ENCODE measurements around the gene NID2.

NID2 gene, protein sequence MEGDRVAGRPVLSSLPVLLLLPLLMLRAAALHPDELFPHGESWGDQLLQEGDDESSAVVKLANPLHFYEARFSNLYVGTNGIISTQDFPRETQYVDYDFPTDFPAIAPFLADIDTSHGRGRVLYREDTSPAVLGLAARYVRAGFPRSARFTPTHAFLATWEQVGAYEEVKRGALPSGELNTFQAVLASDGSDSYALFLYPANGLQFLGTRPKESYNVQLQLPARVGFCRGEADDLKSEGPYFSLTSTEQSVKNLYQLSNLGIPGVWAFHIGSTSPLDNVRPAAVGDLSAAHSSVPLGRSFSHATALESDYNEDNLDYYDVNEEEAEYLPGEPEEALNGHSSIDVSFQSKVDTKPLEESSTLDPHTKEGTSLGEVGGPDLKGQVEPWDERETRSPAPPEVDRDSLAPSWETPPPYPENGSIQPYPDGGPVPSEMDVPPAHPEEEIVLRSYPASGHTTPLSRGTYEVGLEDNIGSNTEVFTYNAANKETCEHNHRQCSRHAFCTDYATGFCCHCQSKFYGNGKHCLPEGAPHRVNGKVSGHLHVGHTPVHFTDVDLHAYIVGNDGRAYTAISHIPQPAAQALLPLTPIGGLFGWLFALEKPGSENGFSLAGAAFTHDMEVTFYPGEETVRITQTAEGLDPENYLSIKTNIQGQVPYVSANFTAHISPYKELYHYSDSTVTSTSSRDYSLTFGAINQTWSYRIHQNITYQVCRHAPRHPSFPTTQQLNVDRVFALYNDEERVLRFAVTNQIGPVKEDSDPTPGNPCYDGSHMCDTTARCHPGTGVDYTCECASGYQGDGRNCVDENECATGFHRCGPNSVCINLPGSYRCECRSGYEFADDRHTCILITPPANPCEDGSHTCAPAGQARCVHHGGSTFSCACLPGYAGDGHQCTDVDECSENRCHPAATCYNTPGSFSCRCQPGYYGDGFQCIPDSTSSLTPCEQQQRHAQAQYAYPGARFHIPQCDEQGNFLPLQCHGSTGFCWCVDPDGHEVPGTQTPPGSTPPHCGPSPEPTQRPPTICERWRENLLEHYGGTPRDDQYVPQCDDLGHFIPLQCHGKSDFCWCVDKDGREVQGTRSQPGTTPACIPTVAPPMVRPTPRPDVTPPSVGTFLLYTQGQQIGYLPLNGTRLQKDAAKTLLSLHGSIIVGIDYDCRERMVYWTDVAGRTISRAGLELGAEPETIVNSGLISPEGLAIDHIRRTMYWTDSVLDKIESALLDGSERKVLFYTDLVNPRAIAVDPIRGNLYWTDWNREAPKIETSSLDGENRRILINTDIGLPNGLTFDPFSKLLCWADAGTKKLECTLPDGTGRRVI (N-terminal part only)

DNA sequence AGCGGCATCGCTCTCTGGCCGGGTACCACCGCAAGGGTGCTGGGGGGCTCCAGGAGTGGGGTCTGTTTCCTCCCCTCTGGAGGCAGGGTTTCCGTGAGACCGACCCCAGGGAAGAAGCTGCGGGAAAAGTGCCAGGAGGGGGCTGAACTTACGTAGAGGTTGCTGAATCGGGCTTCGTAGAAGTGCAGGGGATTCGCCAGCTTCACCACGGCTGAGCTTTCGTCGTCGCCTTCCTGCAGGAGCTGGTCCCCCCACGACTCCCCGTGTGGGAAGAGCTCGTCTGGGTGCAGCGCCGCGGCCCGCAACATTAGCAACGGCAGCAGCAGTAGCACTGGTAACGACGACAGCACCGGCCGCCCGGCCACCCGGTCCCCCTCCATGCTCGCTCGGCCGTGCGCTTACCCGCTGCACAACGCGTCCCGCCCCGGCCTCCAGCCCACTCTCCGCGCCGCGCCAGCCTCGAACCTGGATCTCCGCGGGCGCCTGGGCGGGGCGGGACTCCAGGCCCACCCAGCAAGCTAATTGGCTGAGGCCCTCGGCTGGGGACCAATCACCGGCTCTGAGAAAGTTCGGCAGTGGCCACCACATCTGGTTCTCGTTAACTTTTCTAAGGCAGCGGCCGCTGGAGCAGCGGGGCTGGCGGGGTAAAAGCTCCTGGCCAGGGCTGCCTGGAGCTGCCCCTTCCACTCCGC lies at the start of gene NID2:
Gene NID2 (minus strand): TSS at position 445 of the 692 bp plus-strand sequence. CDS start 65 bp downstream, at position 380.
- peak; percentile 54 for DNase-seq

DNA sequence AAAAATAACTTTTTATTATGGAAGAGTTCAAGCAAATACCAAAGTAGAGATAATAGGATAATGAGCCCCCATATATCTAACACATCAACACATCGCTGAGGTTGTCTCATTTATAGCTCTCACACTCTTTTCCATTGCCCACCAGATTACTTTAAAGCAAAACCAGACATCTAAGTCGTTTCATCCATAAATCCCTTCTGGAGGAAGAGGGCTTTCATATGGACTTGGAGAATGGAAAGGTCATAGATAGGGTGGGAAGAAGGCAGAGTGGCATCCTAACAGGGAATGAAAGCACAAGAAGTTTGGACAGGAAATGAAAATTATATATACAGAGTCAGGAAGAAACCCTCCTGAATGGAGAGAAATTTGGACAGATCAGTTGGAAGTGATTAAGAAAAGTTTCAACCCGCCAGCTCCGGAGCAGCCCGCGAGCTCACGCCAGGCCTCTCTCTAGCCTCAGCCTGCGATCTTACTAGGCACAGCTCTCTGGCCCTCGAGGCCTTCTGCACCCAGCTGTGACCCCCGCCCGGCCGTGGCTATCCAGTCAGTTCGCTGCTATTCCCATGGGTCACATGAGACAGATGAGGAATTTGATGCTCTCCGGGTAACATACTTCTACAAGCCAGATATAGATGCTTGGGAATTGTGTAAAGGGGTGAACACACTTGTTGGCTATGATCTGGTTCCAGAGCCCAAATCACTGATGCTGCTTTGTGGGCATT lies 48.4 kb upstream of the NID2 start:
- DNase-seq = no peak

DNA sequence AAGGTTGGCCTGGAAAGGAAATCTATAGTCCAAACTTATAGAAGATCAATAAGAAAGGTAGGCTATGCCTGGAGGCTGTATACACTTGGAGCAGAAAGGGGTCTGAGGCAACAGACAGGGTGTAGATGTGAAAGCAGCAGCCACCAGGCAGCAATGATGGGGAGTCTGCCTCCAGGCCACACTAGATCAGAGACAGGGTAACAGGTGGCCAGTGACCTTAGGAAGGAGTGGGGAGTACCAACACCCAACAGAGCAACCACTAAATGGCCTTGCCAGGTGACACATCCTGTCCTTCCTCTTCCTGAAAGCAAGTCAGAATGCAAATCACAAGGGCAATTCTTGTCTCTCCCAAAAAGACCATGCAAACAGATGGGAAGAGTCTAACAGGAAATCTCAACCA lies 46.4 kb upstream of the NID2 start:
- DNase-seq = no peak

DNA sequence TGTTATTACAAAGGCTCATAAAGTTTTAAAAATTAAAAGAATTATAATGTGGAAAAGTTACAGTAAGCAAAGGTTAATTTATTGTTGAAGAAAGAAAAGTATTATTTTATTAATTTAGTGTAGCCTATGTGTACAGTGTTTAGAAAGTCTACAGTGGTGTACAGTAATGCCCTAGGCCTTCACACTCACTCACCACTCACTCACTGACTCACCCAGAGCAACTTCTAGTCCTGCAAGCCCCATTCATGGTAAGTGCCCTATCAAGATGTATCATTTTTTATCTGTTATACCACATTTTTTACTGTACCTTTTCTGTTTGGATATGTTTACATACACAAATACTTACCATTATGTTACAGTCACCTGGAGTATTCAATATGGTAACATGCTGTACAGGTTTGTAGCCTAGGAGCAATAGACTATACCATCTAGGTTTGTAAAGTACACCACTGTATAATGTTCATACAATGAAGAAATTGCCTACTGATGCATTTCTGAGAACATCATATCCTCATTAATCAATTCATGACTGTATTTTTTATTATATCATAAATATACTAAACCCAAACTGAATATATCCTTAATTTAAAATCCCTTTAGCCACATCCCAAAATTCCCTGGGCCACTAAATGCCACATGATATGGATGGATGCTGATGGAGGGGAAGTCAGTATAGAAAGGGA lies 43.6 kb upstream of the NID2 start:
- DNase-seq = no peak

DNA sequence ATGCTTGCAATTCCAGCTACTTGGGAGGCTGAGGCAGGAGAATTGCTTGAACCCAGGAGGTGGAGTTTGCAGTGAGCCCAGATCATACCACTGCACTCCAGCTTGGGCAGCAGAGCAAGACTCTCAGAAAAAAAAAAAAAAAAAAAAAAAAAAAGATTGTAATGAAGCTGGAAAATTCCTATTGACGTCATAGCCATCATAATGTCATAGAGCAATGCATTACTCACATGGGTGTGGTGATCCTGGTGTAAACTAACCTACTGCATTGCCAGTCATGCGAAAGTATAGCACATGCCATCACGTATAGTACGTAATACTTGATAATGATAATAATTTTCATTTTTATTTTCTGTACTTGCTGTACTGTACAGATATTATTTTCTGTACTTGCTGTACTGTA lies 42.7 kb upstream of the NID2 start:
- no peak for DNase-seq

DNA sequence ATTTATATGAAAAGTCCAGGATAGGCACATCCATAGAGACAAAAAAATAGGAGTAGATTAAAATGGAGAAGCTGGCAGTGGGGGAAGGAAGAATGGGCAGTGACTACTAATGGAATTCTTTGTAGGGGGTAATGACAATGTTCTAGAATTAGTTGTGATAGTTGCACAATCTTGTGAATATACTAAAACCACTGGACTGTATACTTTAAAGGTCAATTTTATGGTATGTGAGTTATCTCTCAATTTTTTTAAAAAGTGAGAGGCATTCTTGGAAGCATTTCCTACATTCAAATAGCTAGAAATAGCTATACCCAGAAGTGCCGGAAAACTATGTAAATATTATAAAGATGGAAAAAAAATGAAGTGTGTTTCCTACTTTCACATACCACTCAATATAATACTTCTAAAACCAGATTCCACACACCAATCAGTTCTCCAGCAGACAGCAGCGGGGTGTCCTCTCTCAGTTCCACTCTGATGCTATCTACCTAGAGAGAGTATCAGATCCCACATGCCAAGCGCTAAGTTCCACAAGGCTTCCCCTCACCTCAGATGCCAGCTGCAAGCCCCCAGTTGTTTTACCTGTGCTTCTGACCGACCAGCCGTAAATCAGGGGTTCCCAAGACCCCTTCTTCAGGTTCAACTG lies 41.7 kb upstream of the NID2 start:
- no peak for DNase-seq

DNA sequence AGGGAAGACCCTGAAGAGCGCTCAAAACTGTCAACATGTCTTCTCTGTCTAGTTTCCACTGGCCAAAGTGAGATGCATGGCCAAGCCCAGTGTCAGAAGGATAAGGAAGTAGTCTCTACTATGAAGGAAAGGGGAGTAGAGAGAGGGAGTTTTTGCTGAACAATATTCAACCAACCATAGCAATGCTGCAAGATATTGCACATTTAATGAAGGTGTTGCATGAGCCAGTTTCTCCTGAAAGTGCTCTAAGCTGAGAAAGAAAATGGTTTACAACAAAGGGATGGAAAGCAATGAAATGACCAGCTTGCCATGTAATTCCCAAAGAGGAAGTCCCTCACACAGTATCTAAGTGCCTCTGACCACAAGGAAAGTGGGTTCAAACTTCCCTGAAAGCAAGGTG lies 40.0 kb upstream of the NID2 start:
- DNase-seq = no peak

DNA sequence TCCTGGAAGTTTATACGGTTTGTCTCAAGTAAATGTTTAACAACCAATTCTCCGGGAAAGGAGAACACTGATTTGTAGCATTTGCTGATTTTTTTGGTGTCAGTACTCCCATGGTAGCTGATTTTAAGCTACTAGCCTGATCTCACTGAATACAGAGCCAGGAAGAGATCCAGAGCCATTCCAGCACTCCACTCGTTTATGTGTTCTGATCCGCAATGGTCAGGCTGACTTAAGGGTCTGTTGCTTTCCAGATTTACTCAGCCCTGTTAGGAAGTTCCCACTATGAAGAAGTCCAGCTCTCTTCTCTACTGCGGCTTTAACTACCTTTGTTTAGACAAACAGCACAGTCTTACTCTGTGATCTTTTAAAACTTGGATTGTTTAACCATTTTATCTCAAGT lies 38.0 kb upstream of the NID2 start:
- no peak for DNase-seq

DNA sequence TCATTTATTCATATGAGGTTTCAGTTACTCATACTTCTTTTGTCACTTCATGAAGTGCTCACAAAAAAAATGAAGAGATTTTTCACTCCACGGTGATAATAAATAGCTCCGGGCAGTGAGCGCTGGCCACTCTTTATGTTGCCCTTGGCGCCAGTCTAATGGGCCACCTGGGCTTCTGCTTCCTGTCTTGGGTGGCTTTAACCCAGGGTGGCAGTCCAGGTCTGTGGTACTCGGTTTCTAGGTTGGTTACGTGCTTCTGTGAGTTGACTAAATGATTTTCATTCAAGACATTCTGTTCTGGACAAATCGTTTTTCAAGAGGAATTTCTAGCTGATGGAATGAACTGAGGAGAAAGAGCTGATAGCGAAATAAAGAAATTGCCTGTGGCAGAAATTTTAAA lies 34.6 kb upstream of the NID2 start:
- DNase-seq = peak; percentile 77

DNA sequence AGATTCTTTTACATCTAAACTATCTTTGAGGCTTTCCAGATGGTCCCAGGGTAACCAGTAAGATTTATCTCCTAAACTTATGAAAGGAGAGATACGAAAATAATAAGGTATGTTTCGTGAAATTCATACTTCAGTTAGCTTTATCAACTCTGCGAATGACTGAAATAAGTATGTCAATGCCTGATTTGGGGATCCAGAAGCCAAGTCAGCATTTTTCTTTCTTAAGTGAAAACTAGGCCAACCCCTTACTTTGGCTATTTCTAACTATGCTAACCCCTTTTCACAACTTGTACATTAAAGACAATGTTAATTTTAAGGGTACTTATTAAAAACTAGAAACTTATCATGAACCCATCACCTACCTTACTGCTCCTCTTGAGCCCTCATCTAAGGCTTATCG lies 26.9 kb upstream of the NID2 start:
- DNase-seq = no peak

DNA sequence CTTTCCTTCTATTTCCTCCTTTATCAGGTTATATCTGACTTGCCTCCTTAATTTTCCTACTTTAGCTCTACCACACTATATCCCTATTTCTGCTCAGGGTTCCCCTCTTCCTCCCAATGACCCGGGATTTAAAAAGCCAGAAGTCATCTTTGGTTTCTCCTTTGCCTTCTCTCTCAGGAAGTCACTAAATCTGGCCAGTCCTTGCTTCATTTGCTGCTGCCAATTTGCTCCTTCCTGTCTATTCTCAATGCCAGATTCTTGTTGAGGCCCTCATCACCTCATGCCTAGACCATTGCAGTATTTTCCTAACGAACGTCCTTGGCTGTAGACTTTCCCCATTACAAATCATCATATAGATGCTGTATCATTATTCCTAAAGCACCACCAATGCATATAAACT lies 26.5 kb upstream of the NID2 start:
- no peak for DNase-seq

DNA sequence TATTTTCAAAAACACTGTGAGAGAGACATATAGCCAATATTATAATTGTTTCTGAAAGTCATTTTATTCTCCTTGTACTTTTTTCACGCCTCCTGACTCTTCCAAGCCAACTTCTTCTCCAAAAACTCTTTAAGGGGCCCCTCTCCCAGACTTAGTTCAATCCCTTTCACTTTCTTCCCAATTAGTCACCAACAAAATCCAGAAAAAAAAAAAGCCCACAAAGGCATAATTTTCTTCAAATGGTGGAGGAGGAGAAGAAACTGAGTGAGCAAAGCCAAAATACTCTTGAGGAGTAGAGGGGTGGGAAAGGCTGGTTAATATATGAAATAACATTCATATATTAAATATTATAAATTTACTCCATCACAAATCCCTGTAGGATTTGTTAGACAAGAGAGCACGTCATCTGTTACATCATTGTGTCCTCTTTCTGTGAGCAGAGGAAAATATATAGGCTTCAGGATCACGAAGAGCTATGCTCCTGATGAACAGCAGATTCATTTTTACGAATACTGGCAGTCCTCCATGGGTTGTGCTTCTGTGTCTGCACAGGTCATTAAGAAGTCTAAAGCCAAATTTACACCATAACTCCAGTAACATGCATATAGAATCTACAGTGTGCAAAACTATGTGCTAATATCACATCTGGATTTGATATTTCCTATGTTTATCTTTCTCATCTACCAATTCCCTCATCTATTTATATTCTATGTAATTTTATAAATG lies 25.9 kb upstream of the NID2 start:
- no peak for DNase-seq

DNA sequence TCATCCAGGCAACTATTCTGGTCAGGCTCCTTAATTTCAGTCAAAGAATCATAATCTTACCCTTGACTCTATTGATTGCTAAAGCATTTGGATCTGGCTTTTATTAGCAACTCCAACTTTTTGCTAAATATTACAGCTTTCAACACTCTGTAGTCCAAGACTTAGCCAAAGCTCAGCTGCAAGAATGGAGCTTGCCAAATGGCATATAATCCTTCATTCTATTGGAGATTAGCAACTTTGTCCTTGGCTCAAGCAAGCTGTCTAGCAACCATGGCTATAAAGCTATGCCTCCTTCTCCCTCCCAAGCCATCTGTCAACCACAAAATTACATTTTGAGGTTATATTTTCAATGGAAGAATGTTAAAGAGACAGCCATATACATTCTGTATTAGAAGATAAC lies 23.1 kb upstream of the NID2 start:
- DNase-seq = no peak

DNA sequence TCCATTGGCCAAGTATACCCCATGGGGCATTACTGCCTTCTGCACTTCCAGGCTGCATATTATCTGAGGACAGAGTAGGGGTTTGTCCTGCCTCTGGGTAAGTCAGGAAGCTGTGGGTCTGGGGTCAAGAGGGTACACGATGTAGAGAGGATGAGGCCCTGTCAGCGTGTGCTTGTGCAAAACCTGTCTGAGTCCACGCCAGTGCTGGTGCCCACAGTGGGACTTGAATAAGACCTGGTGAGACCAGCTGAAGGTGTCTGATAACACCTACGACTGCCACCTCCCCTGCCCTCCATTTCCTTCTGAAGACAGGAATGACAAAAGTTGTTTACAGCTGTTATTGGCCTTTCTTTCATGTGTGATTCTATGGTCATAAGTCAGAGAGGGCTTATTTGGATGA lies 22.1 kb upstream of the NID2 start:
- no peak for DNase-seq

DNA sequence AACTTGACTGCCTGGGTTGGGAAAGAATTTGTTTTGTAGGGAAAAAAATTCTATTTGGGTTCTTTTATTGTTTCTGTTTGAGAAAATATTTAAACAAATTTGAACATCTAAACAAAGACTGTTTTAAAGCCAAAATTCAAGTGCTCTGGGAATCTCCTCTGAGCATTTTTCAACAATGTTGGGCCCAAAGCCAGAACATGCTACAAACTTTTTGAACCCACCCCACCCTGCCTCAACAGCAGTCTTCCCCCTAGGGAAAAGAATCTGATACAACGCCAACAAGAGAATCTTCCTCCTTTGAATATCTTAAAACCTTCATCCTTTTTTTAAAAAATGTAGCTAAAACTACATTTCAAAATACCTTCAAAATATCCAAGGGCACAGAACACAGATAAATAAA lies 20.4 kb upstream of the NID2 start:
- DNase-seq = no peak

DNA sequence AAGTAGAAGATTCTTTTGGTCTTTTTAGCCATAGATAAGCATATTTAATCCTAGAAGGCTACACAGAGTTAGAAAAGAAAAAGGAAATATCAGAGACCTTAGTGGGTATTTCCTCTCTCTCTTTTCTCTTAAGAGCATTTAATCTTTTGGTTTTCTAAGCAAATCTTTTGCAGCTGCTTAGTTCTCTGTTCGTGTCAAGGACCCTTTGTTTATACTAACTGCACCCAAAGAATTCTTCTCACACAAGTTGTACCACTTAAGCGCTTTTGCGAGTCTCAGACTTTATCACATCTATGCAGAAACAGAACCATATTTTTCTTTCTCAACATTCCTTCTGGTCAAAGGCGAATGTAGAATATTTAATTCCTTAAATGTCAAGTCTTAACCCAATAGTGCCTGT lies 17.9 kb upstream of the NID2 start:
- DNase-seq = no peak

DNA sequence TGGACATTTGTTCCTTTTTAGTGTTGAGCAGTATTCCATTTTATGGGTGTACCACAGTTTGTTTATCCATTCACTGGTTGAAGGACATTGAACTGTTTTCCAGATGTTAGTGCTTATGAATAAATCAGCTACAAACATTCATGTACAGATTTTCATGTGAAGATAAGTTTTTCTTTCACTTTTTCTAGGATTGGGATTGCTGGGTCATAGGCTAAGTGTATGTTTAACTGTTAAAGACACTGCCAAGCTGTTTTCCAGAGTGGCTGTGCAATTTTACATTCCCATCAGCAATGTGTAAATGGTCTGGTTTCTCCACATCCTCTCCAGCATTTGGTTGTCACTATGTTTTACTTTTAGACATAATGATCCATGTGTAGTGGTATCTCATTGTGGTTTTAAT lies 14.0 kb upstream of the NID2 start:
- no peak for DNase-seq

DNA sequence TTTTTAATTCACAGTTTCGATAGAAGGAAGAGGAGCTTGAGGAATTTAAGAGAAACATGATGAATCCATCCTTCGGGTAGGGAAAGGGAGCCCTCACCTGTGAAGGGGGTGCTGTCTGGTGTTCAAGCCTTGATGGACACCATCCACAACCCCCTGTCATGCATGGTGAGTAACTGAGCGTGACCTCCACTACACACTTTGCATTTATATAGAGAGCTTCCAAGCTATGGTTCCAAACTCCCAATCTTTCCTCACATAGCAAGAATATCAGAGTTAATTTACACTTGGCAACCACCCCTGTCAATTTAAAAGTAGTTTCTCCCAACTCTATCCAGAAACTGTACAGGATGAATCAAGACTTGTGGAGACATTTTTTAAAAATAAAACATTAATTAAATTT lies 13.1 kb upstream of the NID2 start:
- peak; percentile 10 for DNase-seq

DNA sequence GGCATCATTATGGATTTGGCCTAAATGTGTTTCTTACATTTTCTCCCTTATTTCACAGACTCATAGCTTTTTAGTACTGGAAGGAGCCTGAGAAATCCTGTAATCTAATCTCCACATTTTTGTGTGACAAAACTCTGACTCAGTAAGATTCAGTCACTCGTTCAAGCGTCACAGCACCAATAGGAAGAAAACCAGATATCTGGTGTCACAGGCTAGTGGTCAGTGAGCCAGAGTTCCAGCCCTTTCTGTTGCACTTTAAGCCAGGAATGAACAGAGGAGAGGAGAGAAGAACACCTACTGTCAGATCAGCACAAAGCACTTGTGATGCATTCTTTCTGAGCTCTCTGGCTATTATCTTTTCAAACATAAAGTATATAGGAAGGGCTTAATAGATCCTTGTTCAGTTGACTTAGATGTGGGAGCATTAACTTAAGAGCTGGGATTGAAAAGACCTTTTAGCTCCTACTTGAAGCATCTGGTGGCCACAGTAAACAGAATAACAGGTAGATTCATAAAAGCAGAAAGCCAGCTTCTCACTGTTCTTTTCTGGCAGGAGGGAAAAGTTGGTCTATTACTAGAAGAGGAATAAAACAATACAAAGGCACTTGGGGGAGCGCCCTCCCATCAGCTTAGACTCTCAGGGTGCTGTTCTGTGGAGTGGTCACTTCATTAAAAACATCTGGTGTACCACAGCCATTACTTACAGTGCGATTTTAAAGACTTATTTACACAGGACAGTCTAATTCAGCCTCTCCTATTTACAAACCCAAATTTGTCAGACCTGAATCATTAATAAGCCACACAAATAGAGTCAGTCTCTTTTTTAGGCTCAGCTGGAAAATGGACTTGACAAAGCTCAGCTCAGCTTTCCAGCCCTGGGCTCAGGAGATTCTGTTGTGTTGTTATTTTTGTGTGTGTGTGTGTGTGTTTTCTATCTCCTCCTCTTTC lies 12.2 kb upstream of the NID2 start:
- peak; percentile 61 for DNase-seq

Measured in NCI-H1092 treated with DMSO at 0.1 percent for 48 hours (cell line).